ENCODE results near the gene AKAP8.

DNA sequence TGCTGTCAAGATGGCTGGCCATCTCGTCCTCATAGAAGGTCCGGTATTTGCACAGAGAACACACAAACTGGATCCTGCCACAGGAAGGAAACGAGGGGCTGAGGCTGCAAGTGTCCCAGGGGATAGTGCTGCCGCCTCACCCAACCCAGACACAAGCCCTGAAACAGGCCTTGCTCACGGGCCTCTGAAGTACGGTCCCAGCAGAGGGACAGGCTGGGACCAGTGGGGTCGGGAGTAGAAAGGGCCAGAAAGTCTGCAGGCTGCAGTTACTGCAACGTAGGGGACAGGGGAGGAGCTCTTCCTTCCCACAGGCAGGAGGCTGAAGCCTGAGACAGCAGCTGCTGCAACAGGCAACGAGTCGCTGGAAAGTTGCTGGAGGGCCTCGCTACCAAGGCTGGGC, 18.2 kb upstream of the AKAP8 start:
- TF ChIP-seq, protein P1, sequence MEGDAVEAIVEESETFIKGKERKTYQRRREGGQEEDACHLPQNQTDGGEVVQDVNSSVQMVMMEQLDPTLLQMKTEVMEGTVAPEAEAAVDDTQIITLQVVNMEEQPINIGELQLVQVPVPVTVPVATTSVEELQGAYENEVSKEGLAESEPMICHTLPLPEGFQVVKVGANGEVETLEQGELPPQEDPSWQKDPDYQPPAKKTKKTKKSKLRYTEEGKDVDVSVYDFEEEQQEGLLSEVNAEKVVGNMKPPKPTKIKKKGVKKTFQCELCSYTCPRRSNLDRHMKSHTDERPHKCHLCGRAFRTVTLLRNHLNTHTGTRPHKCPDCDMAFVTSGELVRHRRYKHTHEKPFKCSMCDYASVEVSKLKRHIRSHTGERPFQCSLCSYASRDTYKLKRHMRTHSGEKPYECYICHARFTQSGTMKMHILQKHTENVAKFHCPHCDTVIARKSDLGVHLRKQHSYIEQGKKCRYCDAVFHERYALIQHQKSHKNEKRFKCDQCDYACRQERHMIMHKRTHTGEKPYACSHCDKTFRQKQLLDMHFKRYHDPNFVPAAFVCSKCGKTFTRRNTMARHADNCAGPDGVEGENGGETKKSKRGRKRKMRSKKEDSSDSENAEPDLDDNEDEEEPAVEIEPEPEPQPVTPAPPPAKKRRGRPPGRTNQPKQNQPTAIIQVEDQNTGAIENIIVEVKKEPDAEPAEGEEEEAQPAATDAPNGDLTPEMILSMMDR (IDR thresholded peaks at IDR 0.05) = no peak
- TF ChIP-seq EP300 (IDR thresholded peaks at IDR 0.05) = no peak
